Spleen (tissue), 7 donors: Measurements from ENCODE around the gene CLEC2B.

Source experiments
- CTCF ChIP-seq, 11 experiments: fragments of 200-600 bp in 7 of 11; fragments of 450-650 bp in 4 of 11; sonication (generic) in 4 of 11; IDR thresholded peaks in 8 of 11; conservative IDR thresholded peaks in 3 of 11; 1 replicate in 7 of 11; 2 replicates in 4 of 11; pipeline versions ENCODE4 v1.4.0 to v1.8.0; 2016 to 2021; ENCODE audit warnings: antibody characterized with exemption in 11 of 11, inconsistent platforms in 4 of 11, mild to moderate bottlenecking in 1 of 11
- POLR2AphosphoS5 ChIP-seq, 3 donors: sonication (generic); formaldehyde crosslinking; IDR thresholded peaks; one replicate each; pipeline ENCODE4 v1.5.1; 2017; ENCODE audit warnings: antibody characterized with exemption in 3 of 3
- donor health status: DM: no; HTN: no; CAD: no; lungs with moderate emphysema.
- donor health status: DM: no; HTN: no; CAD: no.
- donor health status: DM: no; HTN: no; CAD: no.

GRCh38 chr12:9829982-9830381 lies 39.2 kb downstream of the CLEC2B start:
- TF ChIP-seq CTCF (IDR thresholded peaks at IDR 0.05 in 8 of 11, conservative IDR thresholded peaks at IDR 0.05 in 3 of 11) (no peak), POLR2AphosphoS5 (IDR thresholded peaks at IDR 0.05) (no peak)
